Activated CD8-positive, alpha-beta T cell treated with anti-CD3 and anti-CD28 coated beads for 36 hours (primary cell): ENCODE results near the gene KCNC1. TPM values are rescaled to one million over a fixed set of nuclear protein-coding genes. Genes with fewer than 3 reads are reported as not detected.
A peak's percentile ranks its signal among the peaks of the same experiment; 100 is the strongest.

Experiments
- ATAC-seq: fragments of 200-7000 bp; cut with Tn5 transposase; one replicate; pipeline ENCODE4 v1.10.0; 2021; ENCODE audit warnings: mild to moderate bottlenecking, moderate library complexity
- CTCF ChIA-PET: fragments of 350-600 bp; sonication (Branson Sonifier 250); formaldehyde crosslinking; loops from one replicate; lab custom pipeline; 2021; ENCODE audit warnings: antibody characterized with exemption; lab: Charles Lee
- POLR2A ChIA-PET: fragments of 350-600 bp; sonication (Branson Sonifier 250); formaldehyde crosslinking; loops from one replicate; lab custom pipeline; 2021; ENCODE audit warnings: antibody characterized with exemption; lab: Charles Lee
- DNase-seq: peaks from one replicate; pipeline ENCODE4 v3.0.0-alpha.2; 2020
- H3K27ac Mint-ChIP-seq: one replicate; pipeline ENCODE4 v1.8.0; 2021; ENCODE audit warnings: mild to moderate bottlenecking, mixed read lengths
- H3K27me3 Mint-ChIP-seq: one replicate; pipeline ENCODE4 v1.8.0; 2021; ENCODE audit warnings: mixed read lengths
- H3K36me3 Mint-ChIP-seq: one replicate; pipeline ENCODE4 v1.8.0; 2021; ENCODE audit warnings: low read depth, mixed read lengths
- H3K4me1 Mint-ChIP-seq: one replicate; pipeline ENCODE4 v1.8.0; 2021; ENCODE audit warnings: low read depth, mixed read lengths
- H3K4me3 Mint-ChIP-seq: one replicate; pipeline ENCODE4 v1.8.0; 2021; ENCODE audit warnings: mild to moderate bottlenecking, moderate library complexity, mixed read lengths
- H3K9me3 Mint-ChIP-seq: one replicate; pipeline ENCODE4 v1.8.0; 2021; ENCODE audit warnings: mixed read lengths
- intact Hi-C: fragments of 100-400 bp; cut with micrococcal nuclease; formaldehyde crosslinking; loops from one replicate; pipeline ENCODE4 v1.10.0; 2022
- total RNA-seq, 2 experiments: library from RNA; stranded (reverse); gene quantifications; one replicate each; pipeline ENCODE4 v1.2.3, GENCODE V29; 2021
- TF ChIP-seq, protein P1 (sequence below): fragments of 200-600 bp; IDR thresholded peaks from one replicate; pipeline ENCODE4 v1.8.0; 2022; ENCODE audit warnings: antibody characterized with exemption, mild to moderate bottlenecking

KCNC1 gene
- total RNA-seq, 2 experiments from 2014 or later, result not detected

DNA sequence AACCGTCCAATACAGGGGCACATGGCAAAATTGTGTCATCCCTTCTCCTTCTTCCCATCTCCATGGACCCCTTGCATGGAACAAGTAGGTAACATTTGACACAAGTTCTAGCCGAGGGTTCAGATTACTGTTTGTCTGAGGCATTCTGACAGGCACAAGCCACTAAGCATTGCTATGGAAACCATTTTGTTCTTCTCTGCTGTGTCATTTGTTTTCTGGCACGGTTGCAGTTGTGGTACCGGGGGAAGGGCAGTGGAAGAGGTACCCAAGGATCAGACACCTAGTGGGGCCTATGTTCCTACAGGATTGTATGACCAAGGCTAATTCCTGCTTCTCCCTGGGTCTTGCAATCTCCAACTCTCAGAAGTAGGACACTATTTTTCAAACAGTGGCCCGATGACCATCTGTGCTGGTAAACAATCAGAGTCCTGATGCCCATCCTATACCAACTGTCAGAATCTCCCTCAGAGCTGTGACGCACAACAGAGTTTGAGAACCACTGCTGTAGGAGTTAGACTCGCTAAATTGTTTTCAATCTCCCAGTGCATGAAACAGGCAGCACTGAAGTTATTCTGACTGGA, 69.3 kb downstream of the KCNC1 start:
- CTCF ChIA-PET, result interaction anchor here (1.5 kb wide), 1 partner anchor 144 kb away, joined by 3 read pairs; no protein-coding TSS in a partner anchor
- no peak for DNase-seq

DNA sequence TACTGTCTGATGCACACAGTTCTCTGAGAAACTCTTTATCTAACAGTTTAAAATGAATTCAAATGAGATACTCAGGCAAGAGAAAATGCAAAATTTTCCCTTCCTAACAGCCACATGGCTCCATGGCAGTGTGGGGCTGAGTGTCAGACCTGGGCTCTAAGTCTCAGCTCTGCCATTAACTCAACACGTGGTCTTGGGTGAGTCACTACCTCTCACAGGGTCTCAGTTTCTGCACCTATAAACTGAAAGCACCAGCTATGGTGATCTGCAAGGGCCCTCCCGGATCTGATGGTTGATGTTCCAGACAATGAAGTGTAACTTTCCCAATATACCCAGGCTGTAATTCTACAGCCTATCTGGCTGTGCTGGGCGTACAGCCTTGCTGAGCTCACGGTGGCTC, 70.5 kb downstream of the KCNC1 start:
- POLR2A ChIA-PET, result no interaction called here
- TF ChIP-seq, protein P1, sequence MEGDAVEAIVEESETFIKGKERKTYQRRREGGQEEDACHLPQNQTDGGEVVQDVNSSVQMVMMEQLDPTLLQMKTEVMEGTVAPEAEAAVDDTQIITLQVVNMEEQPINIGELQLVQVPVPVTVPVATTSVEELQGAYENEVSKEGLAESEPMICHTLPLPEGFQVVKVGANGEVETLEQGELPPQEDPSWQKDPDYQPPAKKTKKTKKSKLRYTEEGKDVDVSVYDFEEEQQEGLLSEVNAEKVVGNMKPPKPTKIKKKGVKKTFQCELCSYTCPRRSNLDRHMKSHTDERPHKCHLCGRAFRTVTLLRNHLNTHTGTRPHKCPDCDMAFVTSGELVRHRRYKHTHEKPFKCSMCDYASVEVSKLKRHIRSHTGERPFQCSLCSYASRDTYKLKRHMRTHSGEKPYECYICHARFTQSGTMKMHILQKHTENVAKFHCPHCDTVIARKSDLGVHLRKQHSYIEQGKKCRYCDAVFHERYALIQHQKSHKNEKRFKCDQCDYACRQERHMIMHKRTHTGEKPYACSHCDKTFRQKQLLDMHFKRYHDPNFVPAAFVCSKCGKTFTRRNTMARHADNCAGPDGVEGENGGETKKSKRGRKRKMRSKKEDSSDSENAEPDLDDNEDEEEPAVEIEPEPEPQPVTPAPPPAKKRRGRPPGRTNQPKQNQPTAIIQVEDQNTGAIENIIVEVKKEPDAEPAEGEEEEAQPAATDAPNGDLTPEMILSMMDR, result no peak
- ATAC-seq (peak; percentile 64), DNase-seq (peak; percentile 8)
- Mint-ChIP-seq H3K36me3 (peaks cover 4% of the 10 kb centered on the region), H3K27me3 (no peaks in the 10 kb centered on the region), H3K9me3 (no peaks in the 10 kb centered on the region), H3K4me1 (no peaks in the 10 kb centered on the region), H3K4me3 (no peak overlapping the region), H3K27ac (no peak overlapping the region)
- CTCF ChIA-PET, result interaction anchor here (1.0 kb wide), 1 partner anchor 31 kb away, joined by 3 read pairs; no protein-coding TSS in a partner anchor
- intact Hi-C loops, result no loop called here

More for the DNA sequence above, 69.3 kb downstream of the KCNC1 start:
- Mint-ChIP-seq H3K36me3 (peaks cover 4% of the 10 kb centered on the region), H3K4me3 (no peak overlapping the region), H3K27ac (no peak overlapping the region), H3K27me3 (no peaks in the 10 kb centered on the region), H3K9me3 (no peaks in the 10 kb centered on the region), H3K4me1 (no peaks in the 10 kb centered on the region)
- TF ChIP-seq, protein P1, result no peak
- ATAC-seq, result no peak
- intact Hi-C loops, result no loop called here
- POLR2A ChIA-PET, result no interaction called here

GRCh38 chr11:17805873-17806272, 71.3 kb downstream of the KCNC1 start:
- ChIA-PET CTCF (no interaction called here), POLR2A (no interaction called here)
- H3K9me3 Mint-ChIP-seq, result no peaks in the 10 kb centered on the region
- DNase-seq (no peak), ATAC-seq (no peak)
- no peak overlapping the region for H3K4me3 Mint-ChIP-seq
- no peaks in the 10 kb centered on the region for H3K4me1 Mint-ChIP-seq
- no peak overlapping the region for H3K27ac Mint-ChIP-seq
- H3K27me3 Mint-ChIP-seq, result no peaks in the 10 kb centered on the region
- TF ChIP-seq, protein P1, result no peak
- H3K36me3 Mint-ChIP-seq, result peaks cover 2% of the 10 kb centered on the region
- intact Hi-C loops, result no loop called here

DNA sequence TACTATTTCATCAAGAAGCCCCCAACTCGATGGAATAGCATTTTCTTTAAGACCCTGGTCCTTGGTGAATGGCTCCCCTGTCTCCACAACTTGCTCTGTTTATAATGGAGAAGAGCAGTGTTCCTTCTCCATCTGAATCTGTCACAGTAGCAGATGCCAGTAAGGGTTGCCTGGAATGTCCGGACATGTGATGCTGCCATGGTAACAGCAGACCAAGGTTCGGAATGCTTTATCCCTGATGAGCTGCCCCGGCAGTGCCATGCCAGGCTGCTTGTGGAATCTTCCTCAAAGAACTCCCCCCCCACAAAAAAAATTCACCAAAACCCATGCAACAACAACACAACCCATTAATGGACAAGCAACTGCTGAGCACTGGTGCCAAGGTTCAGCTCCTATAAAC, 72.5 kb downstream of the KCNC1 start:
- POLR2A ChIA-PET, result no interaction called here
- Mint-ChIP-seq H3K27me3 (no peaks in the 10 kb centered on the region), H3K9me3 (no peaks in the 10 kb centered on the region), H3K4me1 (no peaks in the 10 kb centered on the region), H3K4me3 (no peak overlapping the region), H3K36me3 (peaks cover 2% of the 10 kb centered on the region), H3K27ac (no peak overlapping the region)
- intact Hi-C loops, result no loop called here
- DNase-seq, result no peak
- TF ChIP-seq, protein P1, result no peak
- CTCF ChIA-PET, result no interaction called here
- no peak for ATAC-seq

GRCh38 chr11:17810041-17810440, 75.5 kb downstream of the KCNC1 start:
- peaks cover 2% of the 10 kb centered on the region for H3K36me3 Mint-ChIP-seq
- TF ChIP-seq, protein P1, result no peak
- no peaks in the 10 kb centered on the region for H3K4me1 Mint-ChIP-seq
- intact Hi-C loops, result no loop called here
- H3K27me3 Mint-ChIP-seq, result no peaks in the 10 kb centered on the region
- H3K9me3 Mint-ChIP-seq, result no peaks in the 10 kb centered on the region
- no peak overlapping the region for H3K4me3 Mint-ChIP-seq
- no peak overlapping the region for H3K27ac Mint-ChIP-seq
- CTCF ChIA-PET, result no interaction called here
- DNase-seq (no peak), ATAC-seq (no peak)
- POLR2A ChIA-PET, result no interaction called here
